GM21529 (cell line): ENCODE results near the gene COL4A3.
"Not testable (repeated sequence)": the region's sequence is repeated elsewhere in the genome, so short reads cannot be mapped to it uniquely, and the experiment has no call there.

Experiments used
- ATAC-seq: cut with Tn5 transposase; IDR thresholded peaks from one replicate; pipeline ENCODE4 v1.9.1; 2021; ENCODE audit not compliant: unreplicated experiment

Gene COL4A3

DNA sequence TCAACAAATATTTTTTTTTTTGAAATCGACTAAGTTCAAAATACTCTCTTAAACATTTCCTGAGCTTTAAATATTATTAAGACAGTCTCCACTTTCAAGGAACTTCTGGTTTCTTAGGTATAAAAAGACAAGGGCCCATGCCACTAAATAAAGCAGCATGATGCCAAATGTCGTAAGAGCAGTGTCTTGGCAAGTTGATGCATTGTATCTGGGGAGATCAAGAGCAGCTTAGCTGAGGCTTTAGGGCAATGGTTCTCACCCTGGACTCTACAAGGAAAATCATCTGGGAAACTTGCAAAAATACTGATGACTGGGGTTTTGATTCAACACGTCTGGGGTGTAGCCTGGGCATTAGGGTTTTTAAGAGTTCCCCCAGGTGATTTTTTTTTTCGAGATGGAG, 41.3 kb downstream of the COL4A3 start:
- ATAC-seq, result no peak

DNA sequence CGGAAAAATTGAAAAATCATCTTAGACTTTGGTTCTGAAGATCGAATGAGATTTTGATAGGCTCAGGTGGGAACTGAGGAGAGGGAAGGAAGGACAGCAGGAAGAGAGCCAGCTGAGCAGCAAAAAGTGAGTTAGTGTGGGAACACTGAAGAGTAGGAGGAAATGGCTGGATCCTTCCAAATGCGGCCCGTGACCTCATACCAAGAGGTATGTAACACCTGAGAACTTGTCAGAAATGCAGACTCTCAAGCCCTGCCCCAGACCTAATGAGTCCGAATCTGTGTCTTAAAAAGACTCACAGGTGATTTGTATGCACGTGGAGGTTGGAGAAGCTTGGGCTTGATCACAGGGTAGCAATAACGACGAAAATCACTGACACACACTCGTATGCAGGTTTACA, 42.0 kb downstream of the COL4A3 start:
- ATAC-seq, result no peak

DNA sequence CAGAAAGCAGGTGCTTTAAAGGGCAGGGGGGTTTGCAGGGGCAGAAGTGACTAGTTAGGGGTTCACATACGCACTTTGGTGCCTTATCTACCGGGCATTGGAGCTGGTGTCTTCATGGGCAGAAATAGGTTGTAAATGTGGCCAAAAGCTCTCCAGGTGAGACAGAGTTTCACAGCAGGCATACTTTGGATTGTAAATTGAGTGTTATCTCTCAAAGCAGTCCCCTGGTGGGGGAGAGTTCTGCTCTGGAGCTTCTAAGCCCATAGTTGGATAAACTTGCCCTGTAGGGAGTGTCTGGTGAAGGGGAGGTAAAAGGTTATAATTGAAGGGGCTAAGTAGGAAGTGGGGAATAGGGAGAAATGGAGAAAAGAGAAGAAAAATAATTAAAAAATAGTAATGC, 43.1 kb downstream of the COL4A3 start:
- no peak for ATAC-seq

DNA sequence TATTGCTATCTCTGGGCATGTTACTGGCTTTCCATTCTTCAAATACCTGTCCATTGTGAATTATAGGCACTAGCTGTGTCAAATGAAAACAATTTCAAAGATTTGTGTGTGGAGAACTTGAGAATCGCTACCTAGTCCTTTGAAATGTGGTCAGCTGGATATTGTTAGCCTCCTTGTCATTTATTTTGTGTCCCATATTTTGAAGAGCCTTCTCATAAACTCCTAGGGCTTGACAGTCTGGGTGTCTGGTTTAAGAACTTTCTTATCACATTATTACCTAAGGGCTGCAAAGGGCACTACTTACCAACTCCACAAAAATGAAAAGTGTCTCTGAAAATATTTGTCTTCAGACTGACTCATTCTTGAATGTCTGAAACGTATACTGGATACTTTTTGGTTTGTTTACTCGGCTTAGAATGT, 50.2 kb downstream of the COL4A3 start:
- no peak for ATAC-seq

- ATAC-seq, result no peak
Observed at GRCh38 chr2:227219312-227220105, 55.1 kb downstream of the COL4A3 start.

- ATAC-seq, result no peak
Observed at GRCh38 chr2:227221120-227221519, 56.7 kb downstream of the COL4A3 start.

- no peak for ATAC-seq
Observed at GRCh38 chr2:227222292-227222691, 57.9 kb downstream of the COL4A3 start.

- not testable (repeated sequence) for ATAC-seq
Observed at GRCh38 chr2:227225641-227226040, 61.2 kb downstream of the COL4A3 start.

DNA sequence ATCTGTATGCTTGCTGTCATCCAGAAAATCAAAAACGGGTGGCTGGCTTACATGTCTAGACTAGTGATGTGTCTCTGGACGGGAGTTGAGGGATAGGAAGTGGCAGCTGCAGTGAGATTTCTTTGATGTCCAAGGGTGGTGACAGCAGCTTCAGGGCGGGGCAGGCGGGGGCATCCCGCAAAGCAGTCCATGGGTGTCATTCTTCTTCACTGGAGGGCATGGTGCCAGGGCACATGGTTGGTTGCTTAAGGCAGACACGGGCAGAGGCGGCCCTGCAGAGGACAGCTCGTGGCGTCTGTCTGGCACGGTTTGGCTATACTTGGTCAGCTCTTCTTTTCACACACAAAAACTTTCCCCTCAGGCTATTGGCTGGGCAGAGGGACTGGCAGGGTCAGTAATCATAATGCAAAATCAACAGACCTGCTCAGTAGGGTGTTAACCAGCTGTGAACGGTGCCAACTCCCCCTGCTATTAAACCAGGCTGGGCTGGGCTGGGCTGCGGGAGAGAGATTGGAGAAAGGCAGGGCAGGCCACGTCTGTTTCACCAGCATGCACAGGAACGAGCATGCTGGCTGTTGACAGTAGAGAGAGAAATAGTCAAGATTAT, 63.7 kb downstream of the COL4A3 start:
- no peak for ATAC-seq

GRCh38 chr2:227230151-227230550, 65.7 kb downstream of the COL4A3 start:
- ATAC-seq, result no peak

- no peak for ATAC-seq
Observed at GRCh38 chr2:227234429-227234828, 70.0 kb downstream of the COL4A3 start.

GRCh38 chr2:227237786-227238185, 73.4 kb downstream of the COL4A3 start:
- no peak for ATAC-seq

GRCh38 chr2:227238238-227239237, 74.1 kb downstream of the COL4A3 start:
- ATAC-seq, result peak; percentile 74

GRCh38 chr2:227241005-227241404, 76.6 kb downstream of the COL4A3 start:
- ATAC-seq, result no peak

DNA sequence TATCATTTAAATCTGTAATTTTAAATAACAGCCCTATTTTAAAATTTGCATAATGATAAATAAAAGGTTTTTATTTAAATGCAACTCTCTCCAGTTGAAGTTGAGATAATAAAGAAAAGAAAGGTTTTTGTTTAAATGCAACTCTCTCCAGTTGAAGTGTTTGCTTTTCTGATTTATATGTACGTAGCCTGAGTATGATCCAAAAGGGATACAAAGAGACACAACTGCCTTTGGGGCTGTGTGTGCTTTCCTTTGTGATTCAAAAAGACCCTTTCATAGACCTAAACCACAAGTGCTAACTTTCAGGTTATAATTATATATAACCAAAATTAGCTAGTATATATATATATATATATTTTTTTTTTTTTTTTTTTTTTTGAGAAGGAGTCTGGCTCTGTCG, 84.5 kb downstream of the COL4A3 start:
- no peak for ATAC-seq

DNA sequence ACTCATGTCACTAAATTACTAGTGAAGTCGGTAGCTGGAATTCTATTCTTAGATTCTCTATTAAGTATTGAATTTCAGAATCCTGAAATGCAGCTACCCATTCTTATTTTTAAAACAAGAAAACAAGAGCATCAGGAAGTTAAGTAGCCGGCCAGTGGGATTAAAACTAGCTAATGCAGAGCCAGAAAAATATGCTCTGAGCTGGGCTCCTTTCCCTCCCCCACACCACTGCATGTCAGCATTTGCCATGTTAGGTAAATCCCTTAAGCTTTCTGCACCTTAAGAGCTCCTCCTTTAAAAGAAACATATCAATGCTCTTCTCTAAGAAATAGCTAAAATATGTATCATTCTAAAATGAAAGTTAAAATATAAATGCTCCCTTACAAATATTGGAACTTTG, 88.4 kb downstream of the COL4A3 start:
- ATAC-seq, result no peak

DNA sequence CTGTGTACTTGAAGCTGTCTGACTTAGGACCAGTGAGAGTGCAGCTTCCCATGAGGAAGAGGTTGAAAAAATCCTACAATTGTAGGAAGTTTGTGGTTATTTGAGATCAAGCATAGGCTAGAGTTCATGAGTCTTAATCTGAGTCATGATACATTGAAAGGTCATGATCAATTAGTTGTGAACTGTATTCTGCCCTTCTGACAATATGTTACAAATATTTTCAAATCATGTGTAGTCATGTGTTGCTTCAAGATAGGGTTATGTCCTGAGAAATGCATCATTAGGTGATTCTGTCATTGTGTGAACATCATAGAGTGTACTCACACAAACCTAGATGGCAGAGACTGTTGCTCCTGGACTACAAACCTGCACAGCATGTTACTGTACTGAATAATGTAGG, 92.2 kb downstream of the COL4A3 start:
- ATAC-seq, result no peak

DNA sequence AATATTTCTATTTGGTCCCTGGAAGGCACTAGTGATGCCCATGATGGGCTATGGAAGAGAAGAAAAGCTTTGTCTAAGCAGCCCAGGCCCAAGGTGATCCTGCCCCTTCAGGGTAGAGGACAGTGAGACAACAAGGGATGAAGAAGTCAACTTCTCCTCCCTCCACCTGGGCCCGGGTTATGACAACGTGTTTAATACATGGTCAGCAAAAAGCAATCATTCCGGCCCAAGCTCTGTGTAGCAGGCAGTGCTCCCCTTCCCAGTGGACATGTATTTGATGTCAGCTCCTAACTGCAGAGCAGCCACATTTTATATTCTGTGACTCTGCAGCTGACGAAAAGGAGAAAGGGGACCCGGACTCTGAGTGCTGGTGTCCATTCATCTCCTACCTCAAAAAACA, 93.4 kb downstream of the COL4A3 start:
- no peak for ATAC-seq

- ATAC-seq, result no peak
Observed at GRCh38 chr2:227260041-227260440, 95.6 kb downstream of the COL4A3 start.

GRCh38 chr2:227267410-227268115, 103.1 kb downstream of the COL4A3 start:
- no peak for ATAC-seq

GRCh38 chr2:227280895-227281294, 116.5 kb downstream of the COL4A3 start:
- no peak for ATAC-seq
